LoVo (cell line): Measurements from ENCODE around the gene MTMR6.
"Not testable (repeated sequence)": the region's sequence is repeated elsewhere in the genome, so short reads cannot be mapped to it uniquely, and the experiment has no call there.

Experiments
- DNase-seq: peaks from one replicate; pipeline ENCODE4 v3.0.0-alpha.2; 2016; ENCODE audit warnings: low spot score

The MTMR6 gene

DNA sequence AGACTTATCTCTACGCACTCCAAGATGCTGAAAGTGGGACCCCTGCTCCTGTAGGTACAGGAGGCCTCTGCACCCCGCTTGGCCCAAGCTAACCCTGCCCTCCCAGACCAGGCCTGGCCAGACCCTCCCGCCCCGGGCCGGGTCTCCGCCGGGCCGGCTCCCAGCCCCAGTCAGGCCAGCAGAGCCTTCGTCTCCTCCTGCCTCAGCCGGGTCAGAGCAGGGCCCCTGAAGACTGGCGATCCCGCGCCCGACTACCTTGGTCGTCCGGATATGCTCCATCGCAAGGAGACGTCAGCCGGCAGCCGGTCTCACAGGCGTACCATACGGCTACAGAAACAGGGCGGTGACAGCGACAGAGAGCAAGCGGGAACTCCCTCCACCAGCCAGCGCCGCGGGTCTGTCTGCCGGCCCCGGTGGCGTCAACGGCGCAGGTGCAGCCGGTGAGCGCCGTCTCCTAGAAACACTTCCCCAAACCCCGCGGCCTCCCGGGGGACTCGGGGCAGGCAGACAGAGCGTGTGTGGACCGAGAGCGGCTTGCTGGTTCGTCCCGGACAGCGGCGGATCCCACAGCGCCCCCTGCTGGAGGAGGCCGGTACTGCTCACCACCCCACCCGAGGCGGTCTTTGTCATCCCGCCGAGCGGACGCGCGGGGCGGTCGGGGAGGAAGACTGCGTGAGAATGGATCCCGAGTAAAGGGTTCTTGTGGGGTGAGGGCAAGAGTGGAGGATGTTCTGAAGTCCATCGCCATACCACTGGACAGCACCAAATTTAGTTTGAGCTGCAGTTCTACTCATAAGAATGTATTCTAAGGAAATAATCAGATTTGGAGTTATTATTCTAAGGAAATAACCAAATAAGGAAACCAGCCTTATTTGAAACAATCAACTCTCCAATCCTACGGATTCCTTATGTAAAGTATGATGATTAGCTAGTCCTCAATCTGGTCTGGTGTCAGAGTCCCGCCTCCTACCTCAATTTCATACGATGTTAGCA lies at the start of gene MTMR6:
Gene MTMR6, minus strand, starts transcription at position 520 of the 993 bp plus-strand sequence. Its CDS starts 241 bp downstream, at position 279.
- peak; percentile 84 for DNase-seq

- DNase-seq = no peak
These were observed 48.6 kb upstream of the MTMR6 start for GRCh38 chr13:25335856-25336255.

- DNase-seq = no peak
These were observed 43.3 kb upstream of the MTMR6 start for GRCh38 chr13:25330541-25330940.

DNA sequence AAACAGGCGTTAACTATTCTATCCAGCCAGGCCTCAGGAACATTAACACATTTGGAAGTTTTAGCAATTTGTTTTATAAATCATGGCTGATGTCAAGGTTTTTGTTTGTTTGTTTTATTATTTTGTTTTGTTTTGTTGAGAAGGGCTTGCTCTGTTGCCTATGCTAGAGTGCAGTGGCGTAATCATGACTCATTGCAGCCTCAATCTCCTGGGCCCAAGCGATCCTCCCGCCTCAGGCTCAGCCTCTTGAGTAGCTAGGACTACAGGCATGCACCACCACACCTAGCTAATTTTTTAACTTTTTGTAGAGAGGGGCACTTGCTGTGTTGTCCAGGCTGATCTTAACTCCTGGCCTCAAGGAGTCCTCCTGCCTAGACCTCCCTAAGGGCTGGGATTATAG lies 42.4 kb upstream of the MTMR6 start:
- no peak for DNase-seq

DNA sequence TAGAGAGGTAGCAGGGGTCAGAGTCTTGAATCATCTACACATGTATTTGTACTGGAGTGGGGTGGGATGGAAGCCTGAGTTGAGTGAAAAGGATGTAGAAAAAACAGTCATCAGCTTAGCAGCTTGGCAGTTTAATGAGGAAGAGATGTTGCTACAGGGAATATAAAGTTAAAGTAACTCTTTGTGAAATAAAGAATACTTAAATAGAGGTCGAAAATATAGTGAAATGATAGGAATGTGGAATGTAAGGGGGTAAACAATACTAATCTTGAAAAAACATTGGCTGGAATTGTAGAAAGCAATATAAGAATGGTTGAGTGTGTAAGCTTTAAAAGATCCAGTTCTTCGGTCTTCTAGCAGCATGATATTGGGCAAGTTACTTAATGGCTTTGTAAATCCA lies 36.8 kb upstream of the MTMR6 start:
- no peak for DNase-seq

GRCh38 chr13:25319771-25320170 lies 32.5 kb upstream of the MTMR6 start:
- DNase-seq = no peak

- not testable (repeated sequence) for DNase-seq
These were observed 31.7 kb upstream of the MTMR6 start for GRCh38 chr13:25318946-25319345.

GRCh38 chr13:25310891-25311290 lies 23.6 kb upstream of the MTMR6 start:
- no peak for DNase-seq

- no peak for DNase-seq
These were observed 19.6 kb upstream of the MTMR6 start for GRCh38 chr13:25306671-25307464.

- no peak for DNase-seq
These were observed 14.8 kb upstream of the MTMR6 start for GRCh38 chr13:25302121-25302520.

DNA sequence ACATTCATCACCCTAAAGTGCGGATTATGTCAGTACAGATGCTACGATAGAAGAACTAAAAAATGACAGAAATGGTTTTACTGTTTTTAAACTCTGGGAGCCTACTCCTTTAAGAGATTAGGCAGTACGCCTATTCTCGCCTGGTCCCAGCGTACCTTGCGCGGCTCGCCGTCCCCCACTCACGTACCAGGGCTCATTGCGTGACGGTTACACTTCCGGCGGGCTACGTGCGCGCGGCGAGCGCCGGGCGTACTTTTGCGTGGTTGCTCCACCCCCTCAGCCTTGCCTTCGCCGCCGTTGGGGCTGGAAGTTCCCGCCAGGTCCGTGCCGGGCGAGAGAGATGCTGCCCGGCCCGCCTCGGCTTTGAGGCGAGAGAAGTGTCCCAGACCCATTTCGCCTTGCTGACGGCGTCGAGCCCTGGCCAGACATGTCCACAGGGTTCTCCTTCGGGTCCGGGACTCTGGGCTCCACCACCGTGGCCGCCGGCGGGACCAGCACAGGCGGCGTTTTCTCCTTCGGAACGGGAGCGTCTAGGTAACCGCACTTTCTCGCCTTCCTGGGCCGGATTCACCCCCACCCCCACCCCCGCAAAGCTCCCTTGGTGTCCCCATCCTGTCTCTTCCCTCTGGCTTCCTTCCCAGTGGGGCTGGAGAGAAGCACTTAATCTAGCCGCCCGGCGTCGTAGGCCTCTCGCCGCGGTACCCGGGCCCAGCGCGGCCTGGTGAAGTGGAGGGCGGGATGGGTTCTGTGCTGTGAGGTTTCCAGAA lies 14.2 kb upstream of the MTMR6 start, which contains the start of gene NUP58:
Gene NUP58, plus strand, starts transcription at position 279 of the 767 bp plus-strand sequence. Its CDS starts 149 bp downstream, at position 428.
- peak; percentile 92 for DNase-seq

- DNase-seq = no peak
These were observed 13.6 kb upstream of the MTMR6 start for GRCh38 chr13:25300861-25301346.

- DNase-seq = no peak
These were observed 8.4 kb upstream of the MTMR6 start for GRCh38 chr13:25295701-25296100.

- DNase-seq = no peak
These were observed 7.9 kb upstream of the MTMR6 start for GRCh38 chr13:25295228-25295627.

- DNase-seq = no peak
These were observed 5.0 kb upstream of the MTMR6 start for GRCh38 chr13:25292301-25292700.

- no peak for DNase-seq
These were observed 4.4 kb upstream of the MTMR6 start for GRCh38 chr13:25291691-25292090.

GRCh38 chr13:25288966-25289365 lies 1.7 kb upstream of the MTMR6 start:
- DNase-seq = no peak

- peak; percentile 25 for DNase-seq
These were observed 850 bp downstream of the MTMR6 start for GRCh38 chr13:25286308-25286968.

GRCh38 chr13:25281935-25282332 lies 5.4 kb downstream of the MTMR6 start:
- DNase-seq = no peak

- no peak for DNase-seq
These were observed 5.9 kb downstream of the MTMR6 start for GRCh38 chr13:25281193-25281934.
